Mesendoderm (in vitro differentiated cells): ENCODE measurements around the gene LDLRAD4.
A peak's percentile ranks its signal among the peaks of the same experiment; 100 is the strongest.

Source experiments
- DNase-seq: peaks from one replicate; pipeline ENCODE4 v3.0.0; 2013
- H2AK5ac ChIP-seq: 2 replicates; pipeline ENCODE4 v1.6.1; 2013; ENCODE audit warnings: low read length, inconsistent platforms
- H2BK120ac ChIP-seq: 2 replicates; pipeline ENCODE4 v1.6.1; 2013; ENCODE audit warnings: low read depth, mild to moderate bottlenecking, low read length, moderate library complexity, mixed read lengths
- H2BK15ac ChIP-seq: replicated peaks from 2 replicates; pipeline ENCODE4 v1.6.1; 2013; ENCODE audit warnings: low read depth, mild to moderate bottlenecking, moderate library complexity
- H2BK5ac ChIP-seq: 2 replicates; pipeline ENCODE4 v1.6.1; 2013; ENCODE audit warnings: low read length, inconsistent platforms
- H3K18ac ChIP-seq: 2 replicates; pipeline ENCODE4 v1.6.1; 2013; ENCODE audit warnings: mild to moderate bottlenecking, low read length, mixed read lengths
- H3K23ac ChIP-seq: one replicate; pipeline ENCODE4 v1.6.1; 2013; ENCODE audit warnings: low read length
- H3K27ac ChIP-seq: 2 replicates; pipeline ENCODE4 v1.5.1; 2013; ENCODE audit warnings: low read depth, mild to moderate bottlenecking, inconsistent platforms, low read length, moderate library complexity
- H3K27me3 ChIP-seq: 2 replicates; pipeline ENCODE4 v1.6.1; 2013; ENCODE audit warnings: low read length, control low read depth, mild to moderate bottlenecking, inconsistent platforms; ENCODE audit not compliant: insufficient read depth, poor library complexity
- H3K36me3 ChIP-seq: 2 replicates; pipeline ENCODE4 v1.6.1; 2013; ENCODE audit warnings: low read length, inconsistent platforms; ENCODE audit not compliant: control insufficient read depth, insufficient read depth
- H3K4ac ChIP-seq: one replicate; pipeline ENCODE4 v1.6.1; 2013; ENCODE audit warnings: low read depth, mild to moderate bottlenecking, low read length, moderate library complexity
- H3K4me1 ChIP-seq: 2 replicates; pipeline ENCODE4 v1.6.1; 2013; ENCODE audit warnings: low read depth, low read length, inconsistent platforms; ENCODE audit not compliant: control insufficient read depth
- H3K4me2 ChIP-seq: 2 replicates; pipeline ENCODE4 v1.6.1; 2013; ENCODE audit warnings: low read length
- H3K4me3 ChIP-seq: 2 replicates; pipeline ENCODE4 v1.5.1; 2013; ENCODE audit warnings: mild to moderate bottlenecking, low read length
- H3K56ac ChIP-seq: one replicate; pipeline ENCODE4 v1.6.1; 2013; ENCODE audit warnings: low read length
- H3K79me1 ChIP-seq: 2 replicates; pipeline ENCODE4 v1.6.1; 2013; ENCODE audit warnings: low read length, inconsistent platforms
- H3K79me2 ChIP-seq: 2 replicates; pipeline ENCODE4 v1.6.1; 2013; ENCODE audit warnings: mild to moderate bottlenecking, low read length; ENCODE audit not compliant: control insufficient read depth, insufficient read depth
- H3K9ac ChIP-seq: 2 replicates; pipeline ENCODE4 v1.6.1; 2013; ENCODE audit warnings: low read length, inconsistent platforms
- H4K5ac ChIP-seq: one replicate; pipeline ENCODE4 v1.6.1; 2013; ENCODE audit warnings: low read length
- H4K8ac ChIP-seq: one replicate; pipeline ENCODE4 v1.6.1; 2013; ENCODE audit warnings: low read depth, mild to moderate bottlenecking, control low read depth, low read length, moderate library complexity
- whole genome bisulfite sequencing: extraction: QIAGEN DNeasy Blood & Tissue Kit; methylation state at CpG from one replicate; pipeline ENCODE4 v1.1.7; 2013; ENCODE audit warnings: low lambda C conversion rate, missing lambda C conversion rate; ENCODE audit not compliant: insufficient coverage; ENCODE audit errors: extremely low coverage; 5-methylcytosine and 5-hydroxymethylcytosine counted together

LDLRAD4 gene

GRCh38 chr18:13621886-13622619, 403.5 kb downstream of the LDLRAD4 start:
- H3K4me2 ChIP-seq: no peak overlapping the region
- no peaks in the 10 kb centered on the region for H3K79me2 ChIP-seq
- no peak overlapping the region for H3K9ac ChIP-seq
- H2BK15ac ChIP-seq: no peak overlapping the region
- H3K36me3 ChIP-seq: no peaks in the 10 kb centered on the region
- H4K5ac ChIP-seq: no peak overlapping the region
- no peak for DNase-seq
- no CpG with 5 or more reads among the region's 19 CpGs for WGBS
- H3K18ac ChIP-seq: no peak overlapping the region
- no peak overlapping the region for H3K27ac ChIP-seq
- H2BK5ac ChIP-seq: no peak overlapping the region
- H4K8ac ChIP-seq: no peak overlapping the region
- H3K56ac ChIP-seq: no peak overlapping the region
- no peaks in the 10 kb centered on the region for H3K79me1 ChIP-seq
- H3K4ac ChIP-seq: no peak overlapping the region
- H2BK120ac ChIP-seq: no peak overlapping the region
- H2AK5ac ChIP-seq: no peak overlapping the region
- H3K23ac ChIP-seq: no peak overlapping the region
- no peaks in the 10 kb centered on the region for H3K4me1 ChIP-seq
- H3K27me3 ChIP-seq: no peaks in the 10 kb centered on the region
- no peak overlapping the region for H3K4me3 ChIP-seq

GRCh38 chr18:13622751-13623150, 404.2 kb downstream of the LDLRAD4 start:
- H4K8ac ChIP-seq: no peak overlapping the region
- no peak for DNase-seq
- no peaks in the 10 kb centered on the region for H3K79me2 ChIP-seq
- no peak overlapping the region for H2BK120ac ChIP-seq
- no peak overlapping the region for H3K18ac ChIP-seq
- no peaks in the 10 kb centered on the region for H3K79me1 ChIP-seq
- H3K4me1 ChIP-seq: no peaks in the 10 kb centered on the region
- no peaks in the 10 kb centered on the region for H3K27me3 ChIP-seq
- H2BK5ac ChIP-seq: no peak overlapping the region
- no peak overlapping the region for H3K4ac ChIP-seq
- no peak overlapping the region for H3K9ac ChIP-seq
- H3K4me3 ChIP-seq: no peak overlapping the region
- no peak overlapping the region for H2BK15ac ChIP-seq
- no peak overlapping the region for H3K56ac ChIP-seq
- H3K36me3 ChIP-seq: no peaks in the 10 kb centered on the region
- no peak overlapping the region for H3K4me2 ChIP-seq
- no peak overlapping the region for H3K23ac ChIP-seq
- H2AK5ac ChIP-seq: no peak overlapping the region
- H4K5ac ChIP-seq: no peak overlapping the region
- H3K27ac ChIP-seq: no peak overlapping the region
- WGBS: no CpG with 5 or more reads among the region's 8 CpGs

GRCh38 chr18:13623348-13623747, 404.8 kb downstream of the LDLRAD4 start:
- no peaks in the 10 kb centered on the region for H3K79me2 ChIP-seq
- H3K27ac ChIP-seq: no peak overlapping the region
- H3K4ac ChIP-seq: no peak overlapping the region
- H3K56ac ChIP-seq: no peak overlapping the region
- no peak overlapping the region for H2AK5ac ChIP-seq
- H3K4me3 ChIP-seq: no peak overlapping the region
- H4K8ac ChIP-seq: no peak overlapping the region
- no peak overlapping the region for H2BK120ac ChIP-seq
- no peaks in the 10 kb centered on the region for H3K36me3 ChIP-seq
- H3K27me3 ChIP-seq: no peaks in the 10 kb centered on the region
- no peak overlapping the region for H3K4me2 ChIP-seq
- WGBS: no CpG with 5 or more reads among the region's 10 CpGs
- DNase-seq: no peak
- no peak overlapping the region for H4K5ac ChIP-seq
- H3K9ac ChIP-seq: no peak overlapping the region
- H3K4me1 ChIP-seq: no peaks in the 10 kb centered on the region
- no peak overlapping the region for H2BK15ac ChIP-seq
- H3K79me1 ChIP-seq: no peaks in the 10 kb centered on the region
- no peak overlapping the region for H2BK5ac ChIP-seq
- H3K18ac ChIP-seq: no peak overlapping the region
- H3K23ac ChIP-seq: no peak overlapping the region

GRCh38 chr18:13623871-13624270, 405.3 kb downstream of the LDLRAD4 start:
- no peak overlapping the region for H4K8ac ChIP-seq

GRCh38 chr18:13624563-13625237, 406.1 kb downstream of the LDLRAD4 start:
- H3K4me1 ChIP-seq: no peaks in the 10 kb centered on the region
- H4K8ac ChIP-seq: no peak overlapping the region
- H3K9ac ChIP-seq: no peak overlapping the region
- H3K4ac ChIP-seq: no peak overlapping the region
- H2BK15ac ChIP-seq: no peak overlapping the region
- H2AK5ac ChIP-seq: no peak overlapping the region
- no peak overlapping the region for H3K56ac ChIP-seq
- no peak overlapping the region for H3K18ac ChIP-seq
- no peak overlapping the region for H2BK120ac ChIP-seq
- DNase-seq: no peak
- no peaks in the 10 kb centered on the region for H3K27me3 ChIP-seq
- no peak overlapping the region for H4K5ac ChIP-seq
- no peak overlapping the region for H3K4me3 ChIP-seq
- H3K23ac ChIP-seq: no peak overlapping the region
- no peaks in the 10 kb centered on the region for H3K79me2 ChIP-seq
- no peak overlapping the region for H3K4me2 ChIP-seq
- WGBS: no CpG with 5 or more reads among the region's 11 CpGs
- H3K36me3 ChIP-seq: no peaks in the 10 kb centered on the region
- no peak overlapping the region for H3K27ac ChIP-seq
- H3K79me1 ChIP-seq: no peaks in the 10 kb centered on the region
- H2BK5ac ChIP-seq: no peak overlapping the region

More at GRCh38 chr18:13623871-13624270, 405.3 kb downstream of the LDLRAD4 start:
- H3K79me1 ChIP-seq: no peaks in the 10 kb centered on the region
- no peak overlapping the region for H2BK120ac ChIP-seq
- no peak overlapping the region for H3K56ac ChIP-seq
- no peak overlapping the region for H3K27ac ChIP-seq
- no peak overlapping the region for H3K4me3 ChIP-seq
- DNase-seq: no peak
- H3K23ac ChIP-seq: peak overlapping the region; percentile 8
- no peak overlapping the region for H3K18ac ChIP-seq
- H4K5ac ChIP-seq: no peak overlapping the region
- H2AK5ac ChIP-seq: no peak overlapping the region
- H3K27me3 ChIP-seq: no peaks in the 10 kb centered on the region
- WGBS: no CpG with 5 or more reads among the region's 13 CpGs
- no peak overlapping the region for H3K4me2 ChIP-seq
- no peak overlapping the region for H2BK15ac ChIP-seq
- no peaks in the 10 kb centered on the region for H3K4me1 ChIP-seq
- H3K36me3 ChIP-seq: no peaks in the 10 kb centered on the region
- no peaks in the 10 kb centered on the region for H3K79me2 ChIP-seq
- no peak overlapping the region for H3K9ac ChIP-seq
- no peak overlapping the region for H2BK5ac ChIP-seq
- H3K4ac ChIP-seq: no peak overlapping the region
